ENCODE data around the gene DHX8.

- TF ChIP-seq, protein P1, sequence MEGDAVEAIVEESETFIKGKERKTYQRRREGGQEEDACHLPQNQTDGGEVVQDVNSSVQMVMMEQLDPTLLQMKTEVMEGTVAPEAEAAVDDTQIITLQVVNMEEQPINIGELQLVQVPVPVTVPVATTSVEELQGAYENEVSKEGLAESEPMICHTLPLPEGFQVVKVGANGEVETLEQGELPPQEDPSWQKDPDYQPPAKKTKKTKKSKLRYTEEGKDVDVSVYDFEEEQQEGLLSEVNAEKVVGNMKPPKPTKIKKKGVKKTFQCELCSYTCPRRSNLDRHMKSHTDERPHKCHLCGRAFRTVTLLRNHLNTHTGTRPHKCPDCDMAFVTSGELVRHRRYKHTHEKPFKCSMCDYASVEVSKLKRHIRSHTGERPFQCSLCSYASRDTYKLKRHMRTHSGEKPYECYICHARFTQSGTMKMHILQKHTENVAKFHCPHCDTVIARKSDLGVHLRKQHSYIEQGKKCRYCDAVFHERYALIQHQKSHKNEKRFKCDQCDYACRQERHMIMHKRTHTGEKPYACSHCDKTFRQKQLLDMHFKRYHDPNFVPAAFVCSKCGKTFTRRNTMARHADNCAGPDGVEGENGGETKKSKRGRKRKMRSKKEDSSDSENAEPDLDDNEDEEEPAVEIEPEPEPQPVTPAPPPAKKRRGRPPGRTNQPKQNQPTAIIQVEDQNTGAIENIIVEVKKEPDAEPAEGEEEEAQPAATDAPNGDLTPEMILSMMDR (IDR thresholded peaks at IDR 0.05 in 8 of 11, conservative IDR thresholded peaks at IDR 0.05 in 3 of 11) = no peak
- no peak for TF ChIP-seq POLR2A (IDR thresholded peaks at IDR 0.05)
Measured at GRCh38 chr17:43456029-43456428, 27.7 kb upstream of the DHX8 start.

Data from spleen (tissue), 7 donors.